IPS-NIHi11 (cell line): Measurements from ENCODE around the gene EPX.

Experiments used
- DNase-seq: peaks from one replicate; pipeline ENCODE4 v3.0.0; 2012; ENCODE audit warnings: mixed read lengths, low spot score

The EPX gene

GRCh38 chr17:58252141-58252540 is 59.6 kb downstream of the EPX start:
- DNase-seq, result no peak

- no peak for DNase-seq
These were observed 60.6 kb downstream of the EPX start for GRCh38 chr17:58253082-58253481.
